ENCODE results near the gene NWD2. TPM values are rescaled to one million over a fixed set of nuclear protein-coding genes. Genes with fewer than 3 reads are reported as not detected.

The NWD2 gene
- total RNA-seq, 3 donors from 2014 or later: 0.95 to 1.4 (median 1.3) TPM

- H3K4me3 ChIP-seq: no peak overlapping the region
- intact Hi-C loops (cut with DNase I, micrococcal nuclease): no loop called here
- H3K36me3 ChIP-seq (ENCODE audit: low read depth): no peaks in the 10 kb centered on the region
- no peaks in the 10 kb centered on the region for H3K9me3 ChIP-seq
- TF ChIP-seq, protein P1, sequence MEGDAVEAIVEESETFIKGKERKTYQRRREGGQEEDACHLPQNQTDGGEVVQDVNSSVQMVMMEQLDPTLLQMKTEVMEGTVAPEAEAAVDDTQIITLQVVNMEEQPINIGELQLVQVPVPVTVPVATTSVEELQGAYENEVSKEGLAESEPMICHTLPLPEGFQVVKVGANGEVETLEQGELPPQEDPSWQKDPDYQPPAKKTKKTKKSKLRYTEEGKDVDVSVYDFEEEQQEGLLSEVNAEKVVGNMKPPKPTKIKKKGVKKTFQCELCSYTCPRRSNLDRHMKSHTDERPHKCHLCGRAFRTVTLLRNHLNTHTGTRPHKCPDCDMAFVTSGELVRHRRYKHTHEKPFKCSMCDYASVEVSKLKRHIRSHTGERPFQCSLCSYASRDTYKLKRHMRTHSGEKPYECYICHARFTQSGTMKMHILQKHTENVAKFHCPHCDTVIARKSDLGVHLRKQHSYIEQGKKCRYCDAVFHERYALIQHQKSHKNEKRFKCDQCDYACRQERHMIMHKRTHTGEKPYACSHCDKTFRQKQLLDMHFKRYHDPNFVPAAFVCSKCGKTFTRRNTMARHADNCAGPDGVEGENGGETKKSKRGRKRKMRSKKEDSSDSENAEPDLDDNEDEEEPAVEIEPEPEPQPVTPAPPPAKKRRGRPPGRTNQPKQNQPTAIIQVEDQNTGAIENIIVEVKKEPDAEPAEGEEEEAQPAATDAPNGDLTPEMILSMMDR (IDR thresholded peaks at IDR 0.05): no peak
- H3K4me1 ChIP-seq (ENCODE audit: low read depth): peaks cover 9% of the 10 kb centered on the region
- ATAC-seq (no peak), DNase-seq (no peak)
These were observed 185.4 kb downstream of the NWD2 start for GRCh38 chr4:37429906-37430305.

- no peak overlapping the region for H3K4me3 ChIP-seq
- H3K9me3 ChIP-seq: no peaks in the 10 kb centered on the region
- ATAC-seq (peak; percentile 77), DNase-seq (peak in 1 of 3 donors; percentile 47)
- intact Hi-C loops (cut with DNase I, micrococcal nuclease): no loop called here
- peaks cover 9% of the 10 kb centered on the region for H3K4me1 ChIP-seq (ENCODE audit: low read depth)
- TF ChIP-seq, protein P1 (IDR thresholded peaks at IDR 0.05): no peak
- no peaks in the 10 kb centered on the region for H3K36me3 ChIP-seq (ENCODE audit: low read depth)
These were observed 186.3 kb downstream of the NWD2 start for GRCh38 chr4:37430718-37431416.

DNA sequence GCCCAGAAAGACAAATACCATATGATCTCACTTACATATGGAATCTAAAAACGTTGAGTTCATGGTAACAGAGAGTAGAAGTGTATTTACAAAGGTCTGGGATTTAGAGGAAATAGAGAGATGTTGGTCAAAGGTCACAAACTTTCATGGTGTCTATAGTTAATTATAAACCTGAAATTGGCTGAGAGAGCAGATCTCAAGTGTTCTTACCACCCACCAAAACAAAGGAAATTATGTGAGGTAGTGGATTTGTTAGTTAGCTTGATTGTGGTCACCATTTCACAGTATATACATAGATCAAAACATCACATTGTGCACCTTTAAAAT lies 186.8 kb downstream of the NWD2 start:
- H3K36me3 ChIP-seq (ENCODE audit: low read depth): no peaks in the 10 kb centered on the region
- intact Hi-C loops (cut with DNase I, micrococcal nuclease): no loop called here
- H3K4me1 ChIP-seq (ENCODE audit: low read depth): peaks cover 9% of the 10 kb centered on the region
- TF ChIP-seq, protein P1 (IDR thresholded peaks at IDR 0.05): no peak
- no peak for DNase-seq
- peak; percentile 93 for ATAC-seq
- no peak overlapping the region for H3K4me3 ChIP-seq
- H3K9me3 ChIP-seq: no peaks in the 10 kb centered on the region

GRCh38 chr4:37434469-37434868 lies 189.9 kb downstream of the NWD2 start:
- TF ChIP-seq, protein P1 (IDR thresholded peaks at IDR 0.05): no peak
- DNase-seq (no peak), ATAC-seq (no peak)
- Histone ChIP-seq H3K4me1 (ENCODE audit: low read depth) (peaks cover 5% of the 10 kb centered on the region), H3K4me3 (no peak overlapping the region), H3K9me3 (no peaks in the 10 kb centered on the region), H3K36me3 (ENCODE audit: low read depth) (no peaks in the 10 kb centered on the region)
- intact Hi-C loops (cut with DNase I, micrococcal nuclease): no loop called here

DNA sequence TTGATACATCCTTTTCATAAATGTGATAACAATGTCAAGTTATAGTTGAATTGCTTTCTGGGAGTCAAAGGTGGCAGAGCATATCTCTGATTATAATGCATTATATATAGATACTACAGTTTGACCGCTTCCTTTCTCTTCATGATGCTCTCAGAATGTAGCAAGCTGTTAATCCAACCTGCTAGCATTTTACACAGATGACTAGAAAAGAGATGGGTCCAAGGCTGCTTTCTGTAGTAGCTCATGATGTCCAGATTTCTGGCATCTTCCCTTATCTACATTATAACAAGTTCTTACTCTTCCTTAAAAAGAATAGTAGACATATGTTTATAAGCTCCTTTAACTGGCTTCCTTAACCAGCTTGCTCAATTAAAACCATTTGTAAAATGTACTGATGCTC lies 192.0 kb downstream of the NWD2 start:
- H3K9me3 ChIP-seq: no peaks in the 10 kb centered on the region
- ATAC-seq (no peak), DNase-seq (no peak)
- H3K4me1 ChIP-seq (ENCODE audit: low read depth): peaks cover 7% of the 10 kb centered on the region
- no peaks in the 10 kb centered on the region for H3K36me3 ChIP-seq (ENCODE audit: low read depth)
- TF ChIP-seq, protein P1 (IDR thresholded peaks at IDR 0.05): no peak
- intact Hi-C loops (cut with DNase I, micrococcal nuclease): no loop called here
- H3K4me3 ChIP-seq: no peak overlapping the region

- intact Hi-C loops (cut with DNase I, micrococcal nuclease): no loop called here
- DNase-seq (no peak), ATAC-seq (peak; percentile 35)
- H3K4me3 ChIP-seq: no peak overlapping the region
- TF ChIP-seq, protein P1 (IDR thresholded peaks at IDR 0.05): no peak
- no peaks in the 10 kb centered on the region for H3K9me3 ChIP-seq
- H3K36me3 ChIP-seq (ENCODE audit: low read depth): no peaks in the 10 kb centered on the region
- H3K4me1 ChIP-seq (ENCODE audit: low read depth): peaks cover 11% of the 10 kb centered on the region
These were observed 192.6 kb downstream of the NWD2 start for GRCh38 chr4:37437163-37437562.

All from mucosa of descending colon (tissue), 3 donors.